RKO (cell line): ENCODE data around the gene TPD52L3.

ENCODE experiments used
- DNase-seq: peaks from one replicate; pipeline ENCODE4 v3.0.0-alpha.2; 2016; ENCODE audit warnings: low spot score

Gene TPD52L3

GRCh38 chr9:6328103-6328502, at the start of gene TPD52L3:
TPD52L3 (plus strand) TSS chr9:6328375; CDS start chr9:6328596, 221 bp downstream.
- DNase-seq = no peak

- DNase-seq = no peak
Observed at GRCh38 chr9:6301858-6302257, 26.3 kb upstream of the TPD52L3 start.

GRCh38 chr9:6302417-6302816, 25.8 kb upstream of the TPD52L3 start:
- DNase-seq = no peak

GRCh38 chr9:6304232-6304631, 23.9 kb upstream of the TPD52L3 start:
- DNase-seq = no peak

- DNase-seq = peak; percentile 60
Observed at GRCh38 chr9:6305954-6306563, 22.1 kb upstream of the TPD52L3 start.

GRCh38 chr9:6307551-6308096, 20.6 kb upstream of the TPD52L3 start:
- no peak for DNase-seq

GRCh38 chr9:6330958-6331634, 2.9 kb downstream of the TPD52L3 start:
- no peak for DNase-seq

- no peak for DNase-seq
Observed at GRCh38 chr9:6334305-6334704, 6.1 kb downstream of the TPD52L3 start.

- DNase-seq = no peak
Observed at GRCh38 chr9:6348766-6349165, 20.6 kb downstream of the TPD52L3 start.

- no peak for DNase-seq
Observed at GRCh38 chr9:6351737-6352136, 23.6 kb downstream of the TPD52L3 start.

GRCh38 chr9:6354072-6354686, 26.0 kb downstream of the TPD52L3 start:
- peak; percentile 78 for DNase-seq

- DNase-seq = peak; percentile 25
Observed at GRCh38 chr9:6355728-6356127, 27.6 kb downstream of the TPD52L3 start.

- no peak for DNase-seq
Observed at GRCh38 chr9:6356441-6356840, 28.3 kb downstream of the TPD52L3 start.

- no peak for DNase-seq
Observed at GRCh38 chr9:6356904-6357303, 28.7 kb downstream of the TPD52L3 start.

- no peak for DNase-seq
Observed at GRCh38 chr9:6367128-6367890, 39.1 kb downstream of the TPD52L3 start.

GRCh38 chr9:6368831-6369230, 40.7 kb downstream of the TPD52L3 start:
- no peak for DNase-seq
